DMS153 treated with DMSO at 0.1 percent for 48 hours (cell line): ENCODE data around the gene DLG1.
"Not testable (repeated sequence)": the region's sequence is repeated elsewhere in the genome, so short reads cannot be mapped to it uniquely, and the experiment has no call there.

Experiments used
- DNase-seq: peaks from one replicate; lab custom pipeline; 2025; ENCODE audit not compliant: unreplicated experiment; lab: John Stamatoyannopoulos, UW

Gene DLG1

DNA sequence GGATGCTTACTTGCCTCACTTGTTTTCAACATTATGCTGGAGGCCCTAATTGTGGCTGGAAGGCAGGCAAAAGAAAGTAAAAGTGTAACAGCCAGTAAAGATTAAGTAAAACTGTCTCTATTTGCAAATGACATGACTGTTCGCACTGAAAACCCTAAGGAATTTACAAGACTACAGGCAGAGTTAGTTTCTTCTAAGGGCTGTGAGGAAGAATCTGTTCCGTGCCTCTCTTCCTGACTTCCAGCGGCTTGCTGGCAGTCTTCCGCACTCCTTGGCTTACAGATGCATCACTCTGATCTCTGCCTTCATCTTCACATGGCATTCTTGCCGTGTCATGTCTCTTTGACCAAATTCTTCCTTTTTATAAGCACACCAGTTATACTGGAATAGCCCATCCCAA, 86.1 kb downstream of the DLG1 start:
- DNase-seq = no peak

DNA sequence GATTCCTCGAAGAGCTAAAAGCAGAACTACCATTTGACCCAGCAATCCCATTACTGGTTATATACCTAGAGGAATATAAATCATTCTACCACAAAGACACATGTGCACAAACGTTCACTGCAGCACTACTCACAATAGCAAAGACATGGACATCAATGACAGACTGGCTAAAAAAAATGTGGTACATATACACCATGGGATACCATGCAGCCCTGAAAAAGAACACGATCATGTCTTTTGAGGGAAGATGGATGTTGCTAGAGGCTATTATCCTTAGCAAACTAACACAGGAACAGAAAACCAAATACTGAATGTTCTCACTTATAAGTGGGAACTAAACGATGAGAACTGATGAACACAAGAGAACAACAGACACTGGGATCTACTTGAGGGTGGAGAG, 86.7 kb downstream of the DLG1 start:
- DNase-seq = not testable (repeated sequence)

DNA sequence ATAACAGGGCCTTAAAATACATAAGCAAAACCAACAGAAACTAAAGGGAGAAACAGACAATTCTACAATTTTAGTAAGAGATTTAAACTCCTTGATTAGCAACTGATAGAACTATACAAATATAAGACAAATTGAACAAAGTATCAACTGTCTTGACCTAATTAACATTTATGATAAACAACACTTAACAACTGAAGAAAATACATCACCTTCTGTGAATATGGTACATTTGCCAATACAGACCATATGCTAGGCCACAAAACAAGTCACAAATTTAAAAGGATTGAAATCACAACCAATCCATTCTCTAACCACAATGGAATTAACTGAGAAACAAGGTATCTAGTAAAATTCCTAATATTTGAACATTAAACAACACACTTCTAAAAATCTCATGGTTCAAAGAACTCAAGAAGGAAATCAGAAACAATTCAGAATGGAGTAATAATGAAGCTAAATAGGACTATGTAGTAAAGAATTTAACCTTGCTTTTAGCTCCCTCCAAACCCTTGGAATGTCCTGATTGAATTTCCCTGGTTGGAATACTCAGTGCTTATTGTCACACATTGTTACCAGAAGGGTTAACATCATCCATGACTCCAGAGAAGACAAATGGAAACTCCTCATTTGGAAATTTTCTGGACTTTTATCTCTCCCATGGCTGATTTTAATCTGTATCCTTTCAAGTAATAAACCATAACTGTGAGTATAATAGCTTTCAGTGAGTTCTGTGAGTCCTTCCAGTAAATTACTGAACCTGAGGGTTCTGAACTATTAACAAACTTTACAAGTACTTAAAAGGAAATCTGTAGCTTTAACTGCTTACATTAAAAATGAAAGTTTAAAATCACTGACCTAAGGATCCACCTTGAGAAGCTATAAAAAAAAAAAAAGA, 88.8 kb downstream of the DLG1 start:
- DNase-seq = no peak

DNA sequence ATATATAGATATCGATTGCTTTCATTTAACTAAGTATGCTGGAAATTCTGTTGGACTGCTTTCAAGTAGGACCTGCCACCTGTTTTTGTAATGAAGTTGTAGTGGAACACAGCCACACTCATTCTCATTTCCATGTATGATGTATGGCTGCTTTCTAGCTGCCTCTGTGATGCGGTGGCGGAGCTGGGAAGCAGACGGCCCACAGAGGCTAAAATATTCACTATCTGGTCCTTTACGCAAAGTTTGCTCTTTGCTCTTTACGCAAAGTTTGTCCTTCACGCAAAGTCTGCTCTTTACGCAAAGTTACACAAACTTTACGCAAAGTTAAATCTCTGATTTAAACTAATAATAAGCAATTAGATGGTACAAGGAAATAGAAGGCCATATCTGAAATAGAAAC, 91.5 kb downstream of the DLG1 start:
- no peak for DNase-seq

DNA sequence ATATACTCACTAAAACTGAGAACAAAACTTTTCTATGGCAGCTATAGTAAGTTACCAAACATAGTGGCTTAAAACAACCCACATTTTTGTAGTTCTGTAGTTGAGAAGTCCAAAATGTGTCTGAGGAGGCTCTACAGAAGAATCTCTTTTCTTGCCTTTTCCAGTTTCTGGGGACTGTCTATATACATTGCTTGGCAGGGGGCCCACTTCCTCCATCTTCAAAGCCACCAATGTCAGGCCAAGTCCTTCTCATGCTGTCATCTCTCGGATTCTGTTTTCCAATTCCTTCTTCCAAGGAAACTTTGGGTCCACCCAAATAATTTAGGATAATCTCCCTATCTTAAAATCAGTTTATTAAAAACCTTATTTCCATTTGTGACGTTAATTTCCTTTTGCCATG, 92.7 kb downstream of the DLG1 start:
- DNase-seq = no peak

DNA sequence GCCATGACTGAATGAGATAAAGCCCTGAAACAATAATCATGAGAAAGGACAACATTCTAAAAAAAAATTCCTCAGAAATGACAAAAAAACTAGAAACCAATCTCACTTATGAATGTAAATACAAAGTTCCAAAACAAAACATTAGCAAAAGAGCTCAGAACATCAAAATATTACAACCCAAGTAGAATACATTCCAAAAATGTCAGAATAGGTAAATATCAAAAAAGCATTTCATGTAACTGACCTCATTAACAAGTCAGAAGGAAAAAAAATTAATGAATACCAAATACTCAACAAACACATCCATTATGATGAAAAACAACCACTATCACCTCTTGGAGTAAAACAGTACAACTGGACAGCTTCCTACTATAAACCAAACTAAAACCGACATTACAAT, 93.1 kb downstream of the DLG1 start:
- no peak for DNase-seq

DNA sequence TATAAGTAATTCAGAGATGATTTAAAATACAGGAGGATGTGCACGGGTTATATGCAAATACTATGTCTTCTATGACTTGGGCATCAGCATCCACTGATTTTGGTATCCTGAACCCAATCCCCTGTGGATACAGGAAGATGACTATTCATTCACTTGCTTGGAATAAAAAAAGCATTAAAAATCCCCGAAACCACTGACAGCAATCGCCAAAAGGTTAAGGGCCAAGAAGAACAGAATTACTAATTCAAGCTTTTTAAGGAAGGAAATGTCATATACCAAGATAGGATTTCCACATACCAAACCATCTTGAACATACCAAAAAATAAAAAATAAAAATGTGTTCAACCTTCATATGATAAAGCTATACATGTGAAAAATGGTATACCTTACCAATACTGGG, 93.7 kb downstream of the DLG1 start:
- no peak for DNase-seq

DNA sequence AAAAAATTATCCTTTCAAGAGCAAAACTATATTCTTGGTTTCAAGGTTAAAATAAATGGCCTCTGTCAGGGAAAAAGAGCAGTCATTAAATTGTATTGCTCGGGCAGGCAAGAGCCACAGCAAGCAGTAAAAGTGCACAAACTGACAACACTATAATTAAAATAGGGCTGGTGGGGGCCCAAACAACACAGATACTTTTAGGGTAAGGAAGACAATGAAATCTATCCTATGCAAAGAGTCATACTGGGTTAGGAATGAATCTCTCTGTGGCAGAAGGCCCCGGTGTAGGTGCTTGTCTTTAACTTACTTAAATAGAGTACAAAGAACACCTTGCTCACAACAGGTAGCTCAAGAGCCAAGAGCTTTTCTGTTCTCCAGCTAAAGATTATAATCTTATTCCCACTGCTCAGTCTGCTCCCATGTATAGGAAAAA, 94.7 kb downstream of the DLG1 start:
- DNase-seq = no peak

DNA sequence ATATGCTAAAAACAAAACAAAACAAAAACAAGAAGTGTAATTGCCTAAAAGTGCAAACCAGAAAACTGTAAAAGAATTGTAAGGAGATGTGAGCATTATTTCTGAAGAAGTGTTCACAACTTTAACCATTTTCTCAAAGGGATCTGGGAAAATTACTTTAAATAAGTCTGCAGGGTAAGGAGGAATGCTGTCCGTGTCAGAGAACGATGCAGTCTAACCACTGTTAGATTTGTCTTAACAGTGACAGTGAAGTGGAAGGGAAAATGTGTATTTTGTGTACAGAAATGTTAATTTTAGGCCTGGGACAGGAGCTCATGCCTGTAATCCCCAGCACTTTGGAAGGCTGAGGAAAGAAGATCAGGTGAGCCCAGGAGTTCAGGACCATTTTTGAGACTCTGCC, 95.7 kb downstream of the DLG1 start:
- no peak for DNase-seq

DNA sequence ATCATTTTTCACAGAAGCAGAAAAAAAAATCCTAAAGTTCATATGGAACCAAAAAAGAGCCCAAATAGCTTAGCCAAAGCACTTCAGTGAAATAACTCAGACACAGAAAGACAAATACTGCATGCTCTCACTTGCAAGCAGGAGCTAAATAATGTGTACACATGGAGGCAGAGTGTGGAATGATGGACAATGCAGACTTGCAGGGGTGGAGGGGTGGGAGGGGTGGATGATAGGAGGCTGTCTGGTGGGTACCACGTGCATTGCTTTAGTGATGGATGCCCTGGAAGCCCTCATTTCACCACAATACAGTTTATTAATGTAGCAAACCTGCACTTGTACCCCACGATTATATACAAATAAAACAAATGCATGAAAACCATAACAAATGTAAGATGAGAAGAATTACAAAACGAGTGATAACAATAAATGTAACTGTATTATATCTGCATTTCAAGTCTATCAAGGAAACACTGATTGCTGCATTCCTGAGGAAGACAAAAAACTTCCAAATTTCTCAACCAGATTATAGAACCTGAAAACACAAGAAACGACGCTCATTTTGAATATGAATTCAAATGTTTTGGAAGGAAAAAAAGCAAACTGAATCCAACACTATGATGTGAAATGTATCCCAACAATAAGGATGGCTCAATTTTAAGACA, 96.5 kb downstream of the DLG1 start:
- DNase-seq = no peak

DNA sequence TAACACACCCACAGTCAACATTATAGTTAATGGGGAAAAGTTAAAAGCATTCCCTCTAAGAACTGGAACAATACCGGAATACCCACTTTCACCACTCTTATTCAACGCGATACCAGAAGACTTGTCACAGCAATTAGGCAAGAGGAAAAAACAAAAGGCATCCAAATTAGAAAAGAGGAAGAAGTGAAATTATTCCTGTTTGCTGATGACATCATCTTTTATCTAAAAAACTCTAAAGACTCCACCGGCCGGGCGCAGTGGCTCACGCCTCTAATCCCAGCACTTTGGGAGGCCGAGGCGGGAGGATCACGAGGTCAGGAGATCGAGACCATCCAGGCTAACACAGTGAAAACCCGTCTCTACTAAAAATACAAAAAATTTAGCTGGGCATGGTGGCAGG, 97.6 kb downstream of the DLG1 start:
- DNase-seq = not testable (repeated sequence)

DNA sequence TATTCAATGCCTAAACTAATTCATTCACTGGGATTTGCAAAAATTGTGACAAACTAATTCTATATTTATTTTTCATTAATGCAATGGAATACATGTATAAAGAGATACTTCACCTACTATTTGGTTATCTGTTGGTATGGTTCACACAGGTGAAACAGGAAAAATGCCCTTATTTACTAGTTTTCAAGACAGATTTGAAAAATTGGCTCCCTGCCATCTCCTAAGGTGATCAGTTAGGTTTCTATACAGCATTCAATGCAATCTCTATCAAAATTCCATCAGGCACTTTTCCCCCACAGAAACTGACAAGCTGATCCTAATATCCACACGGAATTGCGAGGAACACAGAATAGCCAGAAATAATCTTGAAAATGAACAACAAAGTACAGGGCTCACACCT, 101.1 kb downstream of the DLG1 start:
- no peak for DNase-seq

DNA sequence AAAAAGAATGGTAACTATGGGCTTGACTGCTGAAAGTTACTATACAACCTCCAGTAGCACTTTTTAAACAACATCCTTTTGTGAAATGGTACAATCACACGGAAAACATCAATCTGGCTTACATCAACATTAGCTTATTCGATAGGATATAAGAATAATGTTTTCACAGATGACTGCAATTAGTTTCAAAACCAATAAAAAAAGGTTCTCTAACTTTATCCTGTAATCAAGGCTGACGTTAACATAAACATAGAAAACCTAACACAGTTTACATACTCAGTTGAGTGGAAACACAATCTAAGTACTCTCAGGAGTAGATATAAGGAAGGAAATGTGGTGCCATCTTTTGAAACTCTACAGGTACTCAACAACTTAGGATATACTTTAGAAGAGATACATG, 102.2 kb downstream of the DLG1 start:
- DNase-seq = no peak

DNA sequence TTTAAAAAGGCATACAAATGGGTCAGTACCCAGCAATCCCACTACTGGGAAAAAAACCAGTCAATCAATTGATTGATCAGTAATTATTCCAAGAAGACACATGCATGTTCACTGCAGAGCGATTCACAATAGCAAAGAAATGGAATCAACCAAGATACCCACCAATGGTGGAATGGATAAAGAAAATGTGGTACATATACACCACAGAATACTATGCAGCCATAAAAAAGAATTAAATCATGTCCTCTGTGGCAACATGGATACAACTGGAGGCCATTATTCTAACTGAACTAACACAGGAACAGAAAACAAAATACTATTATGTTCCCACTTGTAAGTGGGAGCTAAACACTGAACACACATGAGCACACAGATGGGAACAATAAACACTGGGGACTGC, 103.1 kb downstream of the DLG1 start:
- no peak for DNase-seq

DNA sequence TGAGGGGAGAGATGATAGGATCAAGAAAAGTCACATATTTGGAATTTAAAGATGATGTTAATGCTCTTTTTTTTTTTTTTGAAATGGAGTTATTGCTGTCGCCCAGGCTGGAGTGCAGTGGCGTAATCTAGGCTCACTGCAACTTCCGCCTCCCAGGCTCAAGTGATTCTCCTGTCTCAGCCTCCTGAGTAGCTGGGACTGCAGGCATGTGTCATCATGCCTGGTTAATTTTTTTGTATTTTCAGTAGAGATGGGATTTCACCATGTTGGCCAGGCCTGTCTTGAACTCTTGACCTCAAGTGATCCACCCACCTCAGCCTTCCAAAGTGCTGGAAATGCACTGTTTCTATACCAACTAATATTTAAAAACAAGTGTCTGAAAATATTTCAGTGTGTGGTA, 104.7 kb downstream of the DLG1 start:
- not testable (repeated sequence) for DNase-seq

DNA sequence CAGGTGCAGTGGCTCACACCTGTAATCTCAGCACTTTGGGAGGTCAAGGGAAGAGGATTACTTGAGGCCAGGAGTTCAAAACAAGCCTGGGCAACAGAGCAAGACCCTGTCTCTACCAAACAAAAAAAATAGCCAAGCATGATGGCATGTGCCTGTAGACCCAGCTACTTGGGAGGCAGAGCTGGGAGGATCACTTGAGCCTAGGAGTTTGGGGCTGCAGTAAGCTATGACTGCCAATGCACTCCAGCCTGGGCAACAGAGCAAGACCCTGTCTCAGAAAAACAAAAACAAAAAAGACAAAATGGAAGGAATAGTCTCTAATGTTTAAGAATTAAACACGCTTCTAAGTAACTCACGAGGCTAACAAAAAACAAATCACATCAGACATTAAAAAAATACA, 106.5 kb downstream of the DLG1 start:
- no peak for DNase-seq

DNA sequence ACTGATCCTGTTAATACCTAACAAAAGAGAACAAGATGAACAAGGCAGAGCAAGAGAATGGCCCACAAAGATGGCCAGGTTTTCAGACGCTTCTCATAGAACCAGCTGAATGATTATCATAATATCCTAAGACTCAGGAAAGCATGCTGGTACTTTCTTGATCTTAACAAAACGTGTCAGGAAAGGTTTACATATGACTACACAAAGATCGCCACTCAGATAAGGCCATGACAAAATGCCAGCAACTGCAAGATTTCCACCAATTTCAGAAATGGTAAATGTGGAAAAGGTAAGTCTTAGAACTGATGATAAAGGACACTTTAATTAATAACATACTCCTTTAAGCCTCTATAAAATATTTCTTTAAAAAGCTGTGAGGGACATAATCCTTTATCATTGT, 108.8 kb downstream of the DLG1 start:
- no peak for DNase-seq

DNA sequence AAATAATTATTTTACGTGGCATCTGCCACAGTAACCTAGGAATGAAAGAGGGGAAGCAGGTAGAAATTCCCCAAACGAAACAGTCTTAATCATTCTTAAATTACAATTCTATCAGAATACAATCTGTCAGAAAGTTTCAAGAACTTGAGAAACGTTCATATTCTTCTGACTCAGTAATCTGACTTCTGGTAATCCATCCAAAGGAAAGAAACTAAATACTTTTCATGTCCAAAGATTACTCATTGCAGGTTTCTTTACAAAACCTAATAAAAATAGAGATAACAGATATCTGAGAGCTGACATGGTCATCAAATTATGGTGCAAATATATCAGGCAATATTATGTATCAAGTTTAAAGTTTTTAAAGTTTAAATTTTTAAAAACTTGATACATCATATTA, 109.4 kb downstream of the DLG1 start:
- DNase-seq = no peak

DNA sequence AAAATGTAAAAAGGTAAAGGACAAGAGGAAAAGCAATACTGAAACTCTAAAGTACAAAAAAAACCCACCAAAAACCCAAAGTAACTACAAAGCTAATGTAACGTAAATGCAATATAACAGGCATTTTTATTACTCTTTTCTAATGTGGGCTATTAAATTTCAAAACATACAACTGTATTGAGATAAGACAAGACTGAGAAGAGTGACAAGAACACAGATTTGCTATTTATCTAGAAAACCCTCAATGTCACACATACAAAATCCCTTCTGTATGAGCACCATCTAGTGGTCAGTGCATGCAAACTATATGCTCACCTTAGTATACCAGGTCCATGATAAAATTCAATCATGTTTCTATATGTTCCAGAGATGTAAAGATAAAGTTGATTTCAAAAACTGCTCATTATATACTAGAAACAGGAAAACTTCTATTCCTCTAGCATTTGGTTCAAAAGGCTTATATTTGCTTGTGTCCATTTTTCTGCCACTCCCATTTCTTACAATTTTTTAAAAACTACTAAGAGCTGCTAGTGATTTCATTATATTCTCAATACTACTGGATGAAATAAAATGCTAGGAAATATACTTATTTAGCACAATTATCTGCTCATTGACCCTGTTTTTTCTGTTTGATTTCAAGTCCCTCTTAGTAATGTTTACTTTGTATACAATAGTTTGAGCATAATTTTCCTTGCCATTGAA, 111.4 kb downstream of the DLG1 start:
- peak; percentile 83 for DNase-seq

DNA sequence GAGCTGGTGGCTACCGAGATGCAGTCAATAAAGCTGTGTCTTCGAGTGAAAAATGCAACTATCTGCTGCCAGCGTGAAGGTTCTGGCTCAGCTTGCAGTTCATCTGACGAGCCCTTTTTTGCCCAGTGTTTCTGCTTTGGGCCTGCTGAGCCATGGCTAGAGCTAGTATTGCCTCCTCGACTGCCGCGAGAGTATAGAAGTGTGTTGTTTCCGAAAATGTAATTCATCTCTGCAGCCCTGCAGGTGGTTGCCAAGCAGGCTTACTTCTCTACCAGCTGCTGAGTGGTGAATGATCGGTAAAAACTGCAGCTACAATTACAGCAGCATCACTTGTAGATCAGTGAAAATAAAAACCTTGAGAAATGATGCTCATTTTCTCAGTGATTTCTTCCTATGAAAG, 114.8 kb downstream of the DLG1 start:
- peak; percentile 56 for DNase-seq

DNA sequence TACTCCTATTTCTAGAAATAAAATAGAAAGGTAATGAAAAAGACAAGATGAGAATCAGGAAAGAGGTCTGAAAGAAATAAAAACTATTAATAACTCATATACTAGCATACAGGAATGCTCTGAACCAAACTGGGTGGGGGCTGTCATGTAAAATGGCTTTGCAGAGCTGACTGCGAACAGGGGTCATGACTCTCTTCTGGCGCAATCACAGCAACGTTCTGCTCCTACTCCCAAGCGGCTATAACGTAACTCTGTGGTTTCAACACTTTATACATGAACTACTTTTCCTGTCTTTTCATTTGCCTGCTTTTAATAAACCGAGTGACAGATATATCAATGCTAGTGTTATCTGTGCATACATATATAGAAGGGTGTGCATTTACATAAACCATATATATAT, 116.7 kb downstream of the DLG1 start:
- DNase-seq = no peak

DNA sequence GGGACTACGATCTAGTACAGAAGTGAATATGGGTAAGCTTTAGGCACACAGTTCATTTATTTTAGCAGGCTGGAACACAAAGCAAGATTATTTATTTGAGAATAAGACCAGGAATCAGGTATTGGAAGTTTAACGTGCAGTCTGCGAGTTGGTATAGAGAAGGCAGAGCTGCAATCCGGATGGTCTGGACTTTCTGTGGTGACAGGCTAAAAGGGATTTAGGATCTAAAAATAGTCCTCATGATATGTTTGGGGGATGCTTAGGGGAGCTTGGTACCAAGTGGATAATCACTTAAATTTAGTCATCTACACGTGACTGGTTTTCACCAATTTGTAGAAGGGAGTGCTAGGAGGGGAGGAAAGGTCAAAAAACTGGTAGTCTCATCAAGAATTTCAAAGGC, 119.4 kb downstream of the DLG1 start:
- no peak for DNase-seq
